NCI-H1048 (cell line): ENCODE measurements around the gene GRIN3A.
"Not testable (repeated sequence)": the region's sequence is repeated elsewhere in the genome, so short reads cannot be mapped to it uniquely, and the experiment has no call there.

Source experiments
- DNase-seq: peaks from one replicate; lab custom pipeline; 2025; lab: John Stamatoyannopoulos, UW

The GRIN3A gene

DNA sequence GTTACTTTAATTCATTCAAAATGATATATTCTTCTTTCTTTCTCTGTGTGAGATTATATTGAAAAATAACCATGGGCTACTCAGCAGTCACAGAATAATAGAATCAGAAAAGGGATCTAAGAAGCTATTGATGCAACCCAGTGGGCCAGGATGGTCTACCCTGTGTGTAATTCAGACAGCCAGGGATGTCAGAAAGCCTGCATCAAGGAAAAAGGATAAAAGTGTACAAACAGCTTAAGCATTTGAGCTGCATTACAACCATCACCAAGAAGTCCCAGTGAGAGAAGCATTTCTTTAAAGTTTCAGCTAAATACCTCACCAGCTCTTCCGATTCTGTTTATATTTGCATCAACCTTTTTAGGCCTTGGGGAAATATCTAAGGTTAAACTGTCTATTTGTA is 105.8 kb downstream of the GRIN3A start:
- no peak for DNase-seq

DNA sequence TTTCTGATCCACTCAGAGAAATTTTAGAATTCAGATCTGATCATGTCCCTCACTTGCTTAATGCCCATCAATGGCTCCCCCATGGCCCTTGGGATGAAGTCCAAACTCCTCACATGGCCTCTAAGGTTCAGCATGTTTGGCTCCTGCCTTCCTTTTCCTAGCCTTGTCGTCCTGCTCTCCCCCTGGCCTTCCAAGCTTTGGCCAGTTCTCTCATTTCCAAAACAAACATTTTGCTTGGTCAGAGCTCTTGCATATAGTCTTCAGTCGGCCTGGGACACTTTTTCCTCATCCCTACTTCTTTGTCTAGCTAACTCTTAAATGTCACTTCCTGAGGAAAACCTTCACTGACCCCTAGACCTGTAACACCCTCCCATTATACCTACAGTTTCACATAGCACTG is 106.6 kb downstream of the GRIN3A start:
- no peak for DNase-seq

DNA sequence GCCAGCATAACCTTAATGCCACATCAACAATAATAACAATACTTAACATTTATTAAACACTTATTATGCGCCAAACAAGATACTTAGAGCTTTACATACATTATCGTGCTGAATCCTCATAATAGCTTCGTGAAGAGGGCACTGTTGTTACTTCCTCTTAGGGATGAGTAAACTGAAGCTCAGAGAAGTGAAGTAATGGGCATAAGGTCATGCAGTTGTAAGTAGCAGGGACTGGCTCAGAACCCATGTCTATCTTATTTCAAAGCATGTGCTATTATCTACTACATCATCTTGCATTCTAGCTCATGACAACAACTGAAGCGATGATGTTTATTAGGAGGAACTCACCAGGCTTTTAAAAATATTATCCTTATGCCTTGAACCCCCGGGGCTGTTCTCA is 108.8 kb downstream of the GRIN3A start:
- DNase-seq, result no peak

DNA sequence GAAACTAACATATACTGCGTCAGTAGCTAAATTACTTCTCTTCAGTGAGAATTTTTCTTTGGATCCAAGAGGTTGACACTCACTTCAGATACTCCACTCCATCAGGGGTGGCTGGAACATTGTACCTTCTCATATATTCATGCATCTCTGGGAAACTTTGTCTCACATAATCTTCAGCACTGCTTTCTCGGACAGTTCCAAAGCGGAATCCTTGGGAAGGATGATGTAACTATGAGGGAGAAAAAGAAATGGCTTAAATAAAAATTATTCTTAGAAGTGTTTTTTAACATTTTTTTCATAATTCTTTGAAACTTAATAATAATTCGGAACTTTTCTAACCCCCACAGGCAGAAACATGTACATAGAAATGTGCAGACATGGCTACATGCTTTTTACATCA is 110.3 kb downstream of the GRIN3A start:
- no peak for DNase-seq

DNA sequence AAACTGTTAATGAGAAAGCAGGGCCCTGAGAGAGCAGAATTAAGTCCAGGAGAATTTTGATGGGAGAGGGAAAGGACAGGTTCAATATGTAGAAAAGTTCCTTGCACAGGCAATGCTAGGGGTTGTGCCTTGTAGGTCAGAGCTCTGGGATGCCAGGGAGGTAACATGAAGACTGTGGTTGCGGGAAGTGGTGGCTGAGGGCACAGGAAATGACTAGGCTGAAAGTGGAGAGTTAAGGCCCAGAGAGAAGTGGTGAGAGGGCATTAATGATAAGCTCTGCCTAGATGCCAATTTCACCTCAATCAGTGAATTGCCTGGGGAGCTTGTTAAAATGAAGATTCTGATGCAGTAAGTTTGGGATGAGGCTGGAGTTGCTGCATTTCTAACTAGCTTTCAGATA is 112.2 kb downstream of the GRIN3A start:
- DNase-seq, result no peak

DNA sequence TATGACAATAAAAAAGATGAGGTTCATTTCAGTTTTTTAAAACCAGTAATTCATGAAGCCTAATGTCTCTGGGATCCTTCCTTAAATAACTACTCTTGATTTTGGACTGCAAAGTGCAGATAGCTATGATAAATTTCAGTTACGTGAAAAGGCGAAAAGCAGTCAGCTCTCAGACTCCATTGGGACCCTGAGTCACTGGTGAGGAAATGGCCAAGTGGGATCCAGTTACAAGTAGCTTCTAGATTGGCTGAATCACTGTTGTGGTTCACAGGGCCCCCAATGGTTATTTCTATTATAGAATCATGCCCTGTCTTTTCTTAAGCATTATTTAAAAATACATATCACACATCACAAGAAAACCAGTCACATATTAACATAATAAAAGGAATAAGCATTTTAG is 112.6 kb downstream of the GRIN3A start:
- DNase-seq, result no peak

DNA sequence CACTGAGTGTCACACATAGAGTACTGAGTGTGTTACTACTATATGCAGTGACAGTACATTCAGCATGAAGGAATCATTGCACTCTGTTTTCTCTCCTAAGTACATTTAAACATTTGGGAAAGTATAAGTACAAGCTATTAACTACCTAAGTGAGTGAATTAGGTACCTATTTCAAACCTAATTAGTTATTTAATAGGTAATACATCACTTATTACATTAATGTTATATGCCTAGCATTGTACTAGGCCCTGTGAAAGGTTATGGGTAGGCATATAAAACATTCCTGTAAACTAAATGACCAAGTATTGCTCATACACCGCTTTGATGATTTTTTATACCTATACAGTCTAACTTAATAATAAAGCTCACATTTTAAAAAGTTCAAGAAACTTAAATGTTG is 118.0 kb downstream of the GRIN3A start:
- DNase-seq, result no peak

DNA sequence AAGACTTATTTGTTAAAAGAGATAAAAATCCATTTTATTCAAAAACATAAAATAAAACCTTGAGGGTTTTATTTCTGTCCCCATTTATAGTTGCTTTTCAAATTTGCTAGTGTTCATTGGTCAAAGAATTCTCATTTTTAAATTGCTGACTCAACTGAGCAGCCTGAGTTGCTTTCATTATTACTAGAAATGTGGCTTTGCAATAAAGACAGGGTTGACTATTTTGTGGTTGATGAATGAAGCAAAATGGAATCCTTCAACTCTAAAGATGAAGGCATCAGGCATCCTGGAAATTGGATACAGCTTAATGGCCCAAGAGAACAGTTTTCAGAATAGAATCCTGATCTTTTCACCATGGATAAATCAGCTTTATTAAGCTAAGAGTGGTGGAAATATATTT is 119.7 kb downstream of the GRIN3A start:
- DNase-seq, result no peak

DNA sequence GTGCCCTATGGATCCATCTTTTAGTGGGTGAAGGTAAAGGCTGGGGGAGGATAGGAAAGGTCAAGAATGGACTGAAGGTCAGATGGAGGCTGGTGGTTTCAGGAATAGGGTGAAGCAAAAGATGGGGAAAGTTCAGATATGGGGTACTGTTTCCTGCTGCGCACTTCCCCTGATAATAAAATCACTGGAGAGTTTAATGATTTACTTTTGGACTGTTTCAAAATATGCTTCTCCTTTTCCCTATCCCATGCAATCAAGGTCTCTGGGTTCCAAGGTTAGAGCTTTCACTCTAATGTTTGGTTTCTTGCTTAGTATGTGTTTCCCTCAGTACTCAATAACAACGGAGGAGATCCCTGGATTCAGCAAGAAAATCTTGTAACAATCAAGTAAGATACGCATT is 132.9 kb downstream of the GRIN3A start:
- DNase-seq, result no peak

DNA sequence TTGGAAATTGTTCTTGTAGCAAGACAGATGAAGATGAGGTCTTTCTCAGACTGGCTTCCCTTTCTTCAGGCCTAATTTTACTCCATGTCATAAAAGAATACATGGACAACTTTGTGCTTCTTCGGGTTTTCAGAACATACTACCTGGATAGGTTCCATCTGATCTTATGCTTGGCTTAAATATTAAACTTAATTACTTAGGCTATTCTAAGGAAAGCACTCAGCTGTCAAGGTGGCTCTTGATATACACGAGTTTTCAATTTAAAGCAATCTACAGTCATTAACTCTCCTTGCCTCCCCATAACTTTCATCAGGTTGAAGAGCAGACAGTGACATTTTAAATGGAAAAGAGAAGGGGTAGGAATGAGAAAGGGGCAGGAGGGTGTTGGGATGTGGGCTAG is 134.2 kb downstream of the GRIN3A start:
- DNase-seq, result no peak

DNA sequence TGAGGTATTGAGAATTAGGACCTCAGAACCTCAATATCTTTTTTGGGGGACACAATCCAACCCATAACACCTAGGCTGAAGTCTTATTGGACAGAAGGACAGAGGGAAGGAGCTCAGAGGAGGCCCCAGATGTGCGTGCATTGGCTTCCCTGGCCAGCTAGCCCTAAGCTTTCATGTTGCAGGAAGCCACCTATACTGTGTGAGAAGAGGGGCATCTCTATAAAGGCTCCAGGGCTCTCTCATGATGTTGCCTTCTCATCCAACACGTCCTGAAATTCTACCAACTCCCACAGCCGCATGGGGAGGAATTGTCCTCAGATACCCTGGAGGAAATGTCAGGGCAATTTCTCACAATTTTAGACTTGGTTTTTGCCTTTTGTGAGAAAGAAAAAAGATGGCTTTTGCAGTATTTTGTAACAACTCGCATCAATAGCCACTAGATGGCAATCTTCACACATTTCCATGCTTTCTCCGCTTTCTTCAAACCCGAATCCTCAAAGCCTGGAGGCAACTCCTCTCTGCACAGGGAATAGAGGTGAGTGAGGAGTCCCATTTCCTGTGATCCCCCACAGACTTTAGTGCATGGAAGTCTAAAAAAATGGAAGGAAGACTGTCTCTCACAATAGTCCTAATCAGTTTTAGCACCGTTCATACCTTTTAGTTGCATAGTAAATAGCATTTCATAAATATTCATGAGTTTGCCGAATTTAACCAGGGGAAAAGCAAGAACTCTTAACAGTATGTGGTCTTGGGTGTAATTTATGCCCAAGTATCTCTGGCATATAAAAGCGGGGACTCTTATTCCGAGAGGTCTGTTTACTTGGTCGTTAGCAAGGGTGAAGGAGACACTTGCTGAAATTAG is 136.3 kb downstream of the GRIN3A start:
- DNase-seq, result peak; percentile 8

DNA sequence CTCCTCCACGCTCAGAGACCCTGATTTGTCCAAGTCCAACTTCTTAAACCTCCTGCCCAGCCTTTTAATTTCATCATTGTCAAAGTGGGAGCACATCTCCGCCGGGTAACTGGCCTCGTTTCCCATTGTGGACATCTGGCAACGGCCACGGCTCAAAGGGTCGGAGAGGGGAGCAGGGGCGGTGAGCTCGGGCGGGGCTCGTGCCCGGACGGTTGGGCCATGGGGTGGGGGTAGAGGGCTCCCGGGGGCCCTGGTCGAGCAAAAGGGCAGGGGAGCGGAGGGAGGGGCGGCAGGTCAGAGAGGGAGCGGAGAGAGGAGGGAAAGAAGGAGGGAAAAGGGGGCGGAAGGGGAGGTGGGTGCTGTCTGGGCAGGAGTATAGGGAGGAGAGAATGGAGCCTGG is 143.7 kb downstream of the GRIN3A start, which contains the start of gene PPP3R2:
Gene PPP3R2, minus strand, starts transcription at position 174 of the 400 bp plus-strand sequence. Its CDS starts 48 bp downstream, at position 126.
- DNase-seq, result no peak

DNA sequence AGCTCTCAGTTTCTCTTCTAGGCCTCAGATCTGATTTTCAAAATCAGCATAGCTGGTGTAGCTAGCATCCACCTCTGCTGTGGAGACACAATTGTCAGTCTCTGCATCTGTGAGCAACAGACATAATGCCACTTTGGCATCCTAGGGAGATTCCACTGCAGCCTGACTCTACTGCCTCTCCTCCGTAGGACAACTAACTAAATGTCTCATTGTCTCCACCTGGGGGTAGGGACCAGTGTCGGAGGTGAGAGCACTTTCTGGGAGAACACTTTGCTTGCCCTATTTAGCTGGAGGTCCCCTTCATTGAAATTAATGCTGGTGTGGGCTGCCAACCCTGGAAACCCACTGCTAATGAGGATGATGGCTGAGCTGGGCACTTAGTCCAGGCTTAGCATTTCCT is 145.1 kb downstream of the GRIN3A start:
- no peak for DNase-seq

DNA sequence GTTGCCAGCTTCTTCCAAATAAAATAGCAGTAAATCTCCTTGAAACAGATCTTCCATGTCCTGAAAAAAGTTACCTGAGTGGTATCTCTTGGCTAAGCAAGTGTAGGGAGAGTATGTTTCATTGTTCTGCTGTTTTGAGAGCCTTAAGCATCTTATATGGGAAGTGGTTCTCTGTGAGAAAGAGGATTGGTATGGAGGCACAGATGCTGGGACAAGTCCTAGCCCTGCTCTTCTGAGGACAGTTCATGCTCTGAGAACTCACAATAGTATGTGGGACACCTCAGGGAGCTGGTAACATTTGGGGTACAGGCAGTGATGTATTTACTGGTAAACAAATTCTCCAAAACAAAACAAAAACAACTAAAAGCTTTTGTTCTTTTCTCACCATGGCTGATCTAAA is 145.7 kb downstream of the GRIN3A start:
- no peak for DNase-seq

DNA sequence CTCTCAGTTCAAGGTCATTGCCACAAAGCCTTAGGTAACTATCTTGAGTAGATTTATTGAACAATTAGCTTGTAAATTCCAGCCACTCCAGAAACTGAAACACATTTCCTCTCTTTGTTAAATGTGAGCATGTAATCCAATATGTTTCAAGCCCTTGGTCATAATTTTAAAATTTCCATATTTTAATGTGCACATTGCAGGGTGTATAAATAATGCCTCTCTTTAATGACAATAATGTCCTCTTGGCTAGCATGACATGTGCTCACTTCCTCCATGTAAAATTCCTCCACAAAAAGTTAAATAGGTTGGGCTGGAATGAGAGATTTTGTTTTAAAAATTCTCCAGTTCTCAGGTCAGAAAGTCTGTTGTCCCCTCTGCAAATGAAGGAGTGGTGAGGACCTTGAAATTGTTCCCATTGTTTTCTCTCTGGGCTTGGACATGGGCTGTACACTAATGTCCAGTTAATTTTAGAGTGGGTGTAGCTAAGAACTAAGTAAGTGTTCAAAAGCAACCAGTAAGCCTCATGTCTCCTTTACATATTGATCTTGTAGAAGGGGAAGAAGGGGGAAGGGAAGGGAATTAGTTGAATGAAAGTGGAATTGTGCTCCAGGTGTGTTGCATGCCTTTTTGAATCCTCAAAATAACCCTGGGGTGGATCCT is 146.5 kb downstream of the GRIN3A start:
- DNase-seq, result peak; percentile 32

DNA sequence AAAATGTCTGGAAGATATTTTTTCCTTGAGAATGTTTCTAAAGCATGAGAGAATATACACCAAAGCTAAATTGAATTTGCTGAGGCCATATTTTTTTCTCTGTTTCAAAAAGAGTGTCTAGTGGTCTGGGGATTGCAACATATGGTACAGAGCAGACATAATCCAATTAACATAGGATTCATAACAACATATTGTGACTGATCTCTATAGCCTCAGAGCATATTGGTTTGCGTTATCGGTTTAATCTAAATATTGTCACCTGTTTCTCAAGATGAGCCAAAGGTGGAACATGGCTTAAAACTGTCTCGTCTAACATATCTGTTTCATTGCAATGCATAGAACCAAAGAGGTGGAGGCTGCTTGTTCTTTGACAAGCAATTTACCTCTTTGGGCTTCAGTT is 147.5 kb downstream of the GRIN3A start:
- DNase-seq, result no peak

DNA sequence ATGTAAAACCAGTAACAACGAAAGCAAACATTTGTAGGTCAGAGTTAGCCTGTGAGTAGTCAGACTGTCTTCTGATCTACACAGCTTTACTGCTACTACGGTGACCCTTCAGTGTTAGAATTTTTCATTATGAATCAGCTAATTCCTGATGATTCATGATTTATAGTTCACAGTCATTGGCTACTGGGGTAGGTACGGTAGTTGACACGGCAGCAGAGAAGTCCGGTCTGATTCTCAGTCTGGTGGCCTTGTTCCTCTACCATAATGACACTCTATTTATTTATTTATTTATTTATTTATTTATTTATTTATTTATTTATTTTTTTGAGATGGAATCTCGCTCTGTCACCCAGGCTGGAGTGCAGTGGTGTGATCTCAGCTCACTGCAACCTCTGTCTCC is 148.4 kb downstream of the GRIN3A start:
- not testable (repeated sequence) for DNase-seq

DNA sequence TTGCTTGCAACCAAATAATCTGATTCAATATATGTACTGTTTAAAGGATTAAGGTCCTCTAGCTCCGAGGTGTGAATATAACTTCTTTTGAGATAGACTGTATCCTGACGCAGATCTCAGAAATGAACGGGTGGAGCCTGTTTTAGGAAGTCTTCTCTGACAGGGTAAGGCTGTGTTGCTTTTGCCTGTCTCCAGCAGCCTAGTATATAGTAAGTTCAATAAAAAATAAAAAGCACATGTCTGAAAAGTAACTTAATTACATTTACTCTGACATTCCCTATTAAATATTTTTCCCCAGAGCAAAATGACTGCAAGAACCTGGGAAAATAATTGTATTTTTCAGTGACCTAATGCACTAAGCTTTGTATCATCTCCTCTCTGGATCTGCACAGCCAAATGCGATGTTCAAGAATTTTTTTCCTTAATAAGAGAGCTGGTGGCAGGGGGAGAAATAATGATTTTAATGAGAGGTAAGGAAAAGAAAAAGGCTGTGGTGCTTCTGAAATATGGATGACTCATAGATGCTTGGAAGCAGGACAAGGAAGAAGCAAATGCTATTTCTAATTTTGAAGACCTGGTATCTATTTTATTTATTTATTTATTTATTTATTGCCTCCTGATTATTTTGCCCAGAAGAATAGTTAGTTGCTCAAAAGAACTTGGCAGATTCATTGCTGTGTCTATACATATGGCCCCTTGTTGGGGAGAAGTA is 151.0 kb downstream of the GRIN3A start:
- no peak for DNase-seq

DNA sequence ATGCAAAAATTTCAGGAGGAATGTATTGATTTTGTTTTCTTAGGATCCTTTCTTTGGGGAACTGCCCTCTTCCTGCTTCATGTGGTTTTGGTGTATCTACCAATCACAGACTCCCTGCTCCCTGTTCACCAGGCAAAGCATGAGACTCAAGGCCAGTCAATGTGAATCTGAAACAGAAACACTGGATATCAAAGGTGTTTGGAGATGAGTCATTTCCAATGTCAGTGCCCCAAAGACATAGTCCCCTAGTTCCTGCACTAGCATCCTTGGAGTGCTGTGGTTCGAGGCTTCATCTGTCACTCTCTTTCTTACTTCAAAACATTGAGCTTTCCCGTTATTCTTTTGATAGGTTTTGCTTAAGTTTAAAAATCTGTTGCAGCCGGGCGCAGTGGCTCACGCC is 151.8 kb downstream of the GRIN3A start:
- DNase-seq, result no peak

DNA sequence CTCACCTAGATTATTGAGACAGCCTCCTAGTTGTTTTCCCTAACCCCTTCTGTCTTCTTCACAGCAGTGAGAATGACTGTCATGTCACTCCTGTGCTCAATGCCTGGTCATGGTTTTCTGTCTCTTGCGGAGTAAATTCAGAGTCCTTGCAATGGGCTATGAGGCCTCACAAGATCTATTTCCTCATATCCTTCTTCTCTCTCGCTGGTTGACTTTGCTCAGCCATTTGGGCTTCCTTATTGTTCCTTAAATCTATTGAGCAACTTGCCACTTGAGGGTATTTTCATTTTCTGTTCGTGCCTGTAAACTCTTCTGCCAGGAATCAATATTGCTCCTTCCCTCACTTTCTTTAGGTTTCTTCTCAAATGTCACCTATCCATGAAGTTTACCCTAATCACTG is 152.7 kb downstream of the GRIN3A start:
- no peak for DNase-seq

DNA sequence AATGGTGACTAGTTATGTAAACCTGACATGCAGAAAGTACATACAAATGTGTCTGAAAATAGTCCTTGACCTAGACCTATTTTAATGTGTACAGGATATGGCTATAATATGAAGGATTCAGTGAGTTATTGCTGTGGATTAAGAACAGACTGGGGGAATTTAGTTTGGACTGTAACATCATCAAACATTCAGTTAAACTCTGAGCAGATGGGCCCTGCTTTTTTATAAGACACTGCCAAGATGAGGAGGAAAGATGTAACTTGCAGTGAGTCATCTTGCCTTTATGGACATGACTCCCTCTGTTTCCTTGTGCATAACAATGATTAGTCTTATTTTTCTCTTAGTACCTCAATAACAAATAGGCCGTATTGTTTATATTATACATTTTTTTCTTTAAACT is 155.9 kb downstream of the GRIN3A start:
- no peak for DNase-seq

DNA sequence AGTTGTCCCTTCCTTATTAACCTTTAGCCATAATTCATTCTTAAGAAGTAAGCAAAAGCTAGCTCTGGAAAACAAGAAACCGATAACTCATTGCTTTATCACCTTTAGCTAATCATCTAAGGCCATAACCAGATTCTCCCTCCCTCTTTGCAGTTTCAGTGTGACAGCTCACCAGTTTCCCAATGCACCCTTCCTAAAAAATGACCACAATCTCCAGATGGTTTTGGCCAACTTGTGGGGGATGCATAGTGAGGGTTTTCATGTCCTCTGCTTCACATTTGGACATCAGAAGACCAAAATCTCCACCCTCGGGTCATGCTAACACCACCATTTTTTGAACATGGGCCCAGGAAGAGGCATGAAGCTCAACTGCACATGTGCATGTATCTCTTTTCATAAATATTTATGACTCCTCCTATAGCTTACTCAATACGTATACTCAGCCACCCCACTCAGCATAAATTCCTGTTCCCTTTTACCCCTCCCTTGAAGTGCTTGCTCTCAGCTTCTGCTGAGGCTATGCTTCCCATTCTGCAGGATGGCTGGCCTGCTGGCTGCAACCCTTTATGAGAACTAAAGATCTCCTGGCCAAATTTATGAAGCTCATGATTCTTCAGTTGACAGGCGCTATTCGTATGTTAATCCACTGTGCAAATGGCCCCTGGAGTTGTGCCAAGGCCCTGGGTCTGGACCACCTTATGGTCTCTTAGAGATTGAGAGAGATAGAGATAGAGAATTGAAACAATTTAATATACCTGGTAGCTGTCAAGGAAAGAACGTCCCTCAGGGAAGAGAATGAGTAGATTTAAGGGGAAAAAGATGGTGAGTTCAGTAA is 158.5 kb downstream of the GRIN3A start:
- DNase-seq, result no peak
